ENCODE results near the gene SLC35B2. TPM values are rescaled to one million over a fixed set of nuclear protein-coding genes. Genes with fewer than 3 reads are reported as not detected.

SLC35B2 gene
- total RNA-seq, 1 donor from 2014 or later = 71.8 TPM

GRCh38 chr6:44261581-44261980 is 4.3 kb upstream of the SLC35B2 start:
- no peak overlapping the region for H3K4me3 Mint-ChIP-seq (ENCODE audit: unreplicated experiment)
- DNase-seq = no peak
- H3K36me3 Mint-ChIP-seq (ENCODE audit: unreplicated experiment) = peaks cover 6% of the 10 kb centered on the region
- H3K27ac Mint-ChIP-seq (ENCODE audit: unreplicated experiment) = no peak overlapping the region
- peaks cover 34% of the 10 kb centered on the region for H3K4me1 Mint-ChIP-seq (ENCODE audit: low read depth, unreplicated experiment)
- TF ChIP-seq, protein P1, sequence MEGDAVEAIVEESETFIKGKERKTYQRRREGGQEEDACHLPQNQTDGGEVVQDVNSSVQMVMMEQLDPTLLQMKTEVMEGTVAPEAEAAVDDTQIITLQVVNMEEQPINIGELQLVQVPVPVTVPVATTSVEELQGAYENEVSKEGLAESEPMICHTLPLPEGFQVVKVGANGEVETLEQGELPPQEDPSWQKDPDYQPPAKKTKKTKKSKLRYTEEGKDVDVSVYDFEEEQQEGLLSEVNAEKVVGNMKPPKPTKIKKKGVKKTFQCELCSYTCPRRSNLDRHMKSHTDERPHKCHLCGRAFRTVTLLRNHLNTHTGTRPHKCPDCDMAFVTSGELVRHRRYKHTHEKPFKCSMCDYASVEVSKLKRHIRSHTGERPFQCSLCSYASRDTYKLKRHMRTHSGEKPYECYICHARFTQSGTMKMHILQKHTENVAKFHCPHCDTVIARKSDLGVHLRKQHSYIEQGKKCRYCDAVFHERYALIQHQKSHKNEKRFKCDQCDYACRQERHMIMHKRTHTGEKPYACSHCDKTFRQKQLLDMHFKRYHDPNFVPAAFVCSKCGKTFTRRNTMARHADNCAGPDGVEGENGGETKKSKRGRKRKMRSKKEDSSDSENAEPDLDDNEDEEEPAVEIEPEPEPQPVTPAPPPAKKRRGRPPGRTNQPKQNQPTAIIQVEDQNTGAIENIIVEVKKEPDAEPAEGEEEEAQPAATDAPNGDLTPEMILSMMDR (IDR thresholded peaks at IDR 0.05; ENCODE audit: partially characterized antibody, unreplicated experiment) = no peak
- peaks cover 21% of the 10 kb centered on the region for H3K27me3 Mint-ChIP-seq (ENCODE audit: unreplicated experiment)
- H3K9me3 Mint-ChIP-seq (ENCODE audit: unreplicated experiment) = peaks cover 11% of the 10 kb centered on the region

DNA sequence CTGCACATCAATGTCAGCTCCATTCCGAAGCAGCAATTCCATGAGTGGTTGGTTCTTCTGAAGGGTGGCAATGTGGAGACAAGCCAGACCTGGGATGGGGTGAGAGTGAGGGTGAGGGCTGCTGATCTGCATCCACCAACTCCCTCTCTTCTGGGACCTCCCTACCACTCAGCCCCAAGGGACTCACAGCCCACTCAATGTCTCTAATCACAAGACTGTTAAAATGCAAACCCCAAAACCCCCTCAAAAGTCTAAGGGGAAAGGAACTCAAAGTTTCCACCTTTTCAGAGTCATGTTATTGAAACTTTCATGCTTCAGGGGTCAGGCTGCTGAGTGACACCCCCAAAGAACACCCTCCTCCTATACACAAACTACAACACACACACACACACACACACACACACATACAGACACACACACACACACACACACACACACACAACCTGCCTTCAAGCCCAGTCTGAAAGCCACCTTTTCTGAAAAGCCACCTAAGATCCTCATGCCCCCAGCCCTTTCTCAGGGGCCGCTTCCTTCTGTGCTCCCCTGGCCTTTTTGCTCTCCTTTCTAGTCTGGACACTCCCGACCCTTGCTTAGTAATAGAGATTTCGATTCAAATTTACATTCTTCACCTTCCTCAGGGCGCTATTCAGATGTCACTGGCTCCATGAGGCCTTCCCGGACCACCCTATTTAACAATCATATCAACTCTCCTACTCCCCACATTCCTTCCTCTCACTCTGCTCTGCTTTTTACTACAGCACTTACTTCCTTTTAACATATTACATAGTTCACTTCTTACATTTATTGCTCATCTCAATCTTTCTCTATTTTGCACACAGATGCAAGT is 3.3 kb upstream of the SLC35B2 start:
- peak overlapping the region; percentile 18 for H3K4me3 Mint-ChIP-seq (ENCODE audit: unreplicated experiment)
- TF ChIP-seq, protein P1 (IDR thresholded peaks at IDR 0.05; ENCODE audit: partially characterized antibody, unreplicated experiment) = no peak
- no peak overlapping the region for H3K27ac Mint-ChIP-seq (ENCODE audit: unreplicated experiment)
- H3K36me3 Mint-ChIP-seq (ENCODE audit: unreplicated experiment) = peaks cover 6% of the 10 kb centered on the region
- peaks cover 16% of the 10 kb centered on the region for H3K9me3 Mint-ChIP-seq (ENCODE audit: unreplicated experiment)
- DNase-seq = no peak
- H3K27me3 Mint-ChIP-seq (ENCODE audit: unreplicated experiment) = peaks cover 21% of the 10 kb centered on the region
- peaks cover 39% of the 10 kb centered on the region for H3K4me1 Mint-ChIP-seq (ENCODE audit: low read depth, unreplicated experiment)

DNA sequence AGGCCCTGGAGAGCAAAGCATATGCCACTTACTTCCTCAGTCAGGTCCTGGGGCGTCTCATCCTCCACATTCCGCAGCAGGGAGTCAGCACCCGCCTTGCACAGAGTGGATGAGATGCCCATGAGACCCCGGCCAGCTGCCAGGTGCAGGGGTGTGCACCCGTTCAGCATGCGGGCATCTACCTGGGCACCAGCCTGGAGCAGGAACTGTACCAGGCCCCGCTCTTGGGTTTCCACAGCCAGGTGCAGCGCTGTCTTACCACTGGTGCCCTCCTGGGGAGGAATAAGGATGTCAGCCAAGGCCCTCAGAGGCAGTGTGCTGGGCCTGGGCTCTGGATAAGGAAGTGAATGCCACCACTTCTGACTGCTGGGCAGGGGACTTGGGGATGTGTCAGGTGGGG is 2.7 kb upstream of the SLC35B2 start:
- TF ChIP-seq, protein P1 (IDR thresholded peaks at IDR 0.05; ENCODE audit: partially characterized antibody, unreplicated experiment) = no peak
- peaks cover 19% of the 10 kb centered on the region for H3K9me3 Mint-ChIP-seq (ENCODE audit: unreplicated experiment)
- H3K27ac Mint-ChIP-seq (ENCODE audit: unreplicated experiment) = no peak overlapping the region
- H3K36me3 Mint-ChIP-seq (ENCODE audit: unreplicated experiment) = peaks cover 6% of the 10 kb centered on the region
- no peak overlapping the region for H3K4me3 Mint-ChIP-seq (ENCODE audit: unreplicated experiment)
- peaks cover 19% of the 10 kb centered on the region for H3K27me3 Mint-ChIP-seq (ENCODE audit: unreplicated experiment)
- no peak for DNase-seq
- peaks cover 44% of the 10 kb centered on the region for H3K4me1 Mint-ChIP-seq (ENCODE audit: low read depth, unreplicated experiment)

DNA sequence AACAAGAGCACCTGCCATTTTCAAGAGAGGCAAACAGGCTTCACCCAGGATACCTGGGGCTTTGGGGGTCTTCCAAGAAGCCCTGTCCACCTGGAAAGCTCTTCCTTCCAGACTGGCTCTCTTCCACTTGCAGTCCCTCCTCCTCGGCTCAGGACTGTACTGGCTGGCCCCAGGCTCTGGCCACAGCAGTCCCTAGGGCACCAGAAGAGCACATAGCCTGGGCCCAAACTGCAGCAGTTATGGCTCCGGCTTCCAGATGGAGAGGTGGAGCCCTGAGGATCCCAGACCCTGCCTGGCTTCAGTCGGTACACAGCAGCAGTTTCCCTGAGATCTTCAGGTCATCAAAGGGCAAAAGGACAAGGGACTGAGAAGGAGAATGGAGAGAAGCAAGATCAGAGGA is 1.6 kb upstream of the SLC35B2 start:
- H3K27me3 Mint-ChIP-seq (ENCODE audit: unreplicated experiment) = peaks cover 17% of the 10 kb centered on the region
- TF ChIP-seq, protein P1 (IDR thresholded peaks at IDR 0.05; ENCODE audit: partially characterized antibody, unreplicated experiment) = no peak

GRCh38 chr6:44258325-44258863 is 1.1 kb upstream of the SLC35B2 start:
- peak overlapping the region; percentile 28 for H3K27ac Mint-ChIP-seq (ENCODE audit: unreplicated experiment)
- DNase-seq = no peak
- H3K4me1 Mint-ChIP-seq (ENCODE audit: low read depth, unreplicated experiment) = peaks cover 34% of the 10 kb centered on the region
- TF ChIP-seq, protein P1 (IDR thresholded peaks at IDR 0.05; ENCODE audit: partially characterized antibody, unreplicated experiment) = no peak
- H3K9me3 Mint-ChIP-seq (ENCODE audit: unreplicated experiment) = peaks cover 19% of the 10 kb centered on the region
- peaks cover 6% of the 10 kb centered on the region for H3K36me3 Mint-ChIP-seq (ENCODE audit: unreplicated experiment)
- H3K4me3 Mint-ChIP-seq (ENCODE audit: unreplicated experiment) = peak overlapping the region; percentile 71
- H3K27me3 Mint-ChIP-seq (ENCODE audit: unreplicated experiment) = peaks cover 14% of the 10 kb centered on the region

More for the DNA sequence above, 1.6 kb upstream of the SLC35B2 start:
- peaks cover 6% of the 10 kb centered on the region for H3K36me3 Mint-ChIP-seq (ENCODE audit: unreplicated experiment)
- H3K9me3 Mint-ChIP-seq (ENCODE audit: unreplicated experiment) = peaks cover 19% of the 10 kb centered on the region
- peak overlapping the region; percentile 71 for H3K4me3 Mint-ChIP-seq (ENCODE audit: unreplicated experiment)
- peaks cover 39% of the 10 kb centered on the region for H3K4me1 Mint-ChIP-seq (ENCODE audit: low read depth, unreplicated experiment)
- DNase-seq = no peak
- peak overlapping the region; percentile 28 for H3K27ac Mint-ChIP-seq (ENCODE audit: unreplicated experiment)

All from glutamatergic neuron (in vitro differentiated cells).